Umbilical cord (tissue), 2 donors: ENCODE results near the gene NPDC1. TPM values are rescaled to one million over a fixed set of nuclear protein-coding genes. Genes with fewer than 3 reads are reported as not detected.

Source experiments
- DNase-seq: peaks from one replicate; pipeline ENCODE4 v3.0.0-alpha.2; 2015; ENCODE audit warnings: low spot score
- total RNA-seq: library from RNA; depleted of rRNA; stranded (reverse); fragments of >200 nt; gene quantifications from one replicate; pipeline ENCODE4 v1.2.3, GENCODE V29; 2014; ENCODE audit warnings: low replicate concordance; ENCODE audit not compliant: insufficient read depth

NPDC1 gene
- total RNA-seq, result 6.5 TPM

GRCh38 chr9:137046088-137046787 lies at the start of gene NPDC1:
Gene NPDC1 (minus strand): TSS chr9:137046177. CDS start chr9:137045989, 188 bp downstream.
- peak; percentile 76 for DNase-seq

GRCh38 chr9:137089232-137089947 lies 43.4 kb upstream of the NPDC1 start:
- no peak for DNase-seq

- no peak for DNase-seq
Observed at GRCh38 chr9:137088121-137088520, 42.1 kb upstream of the NPDC1 start.

GRCh38 chr9:137087409-137087925 lies 41.5 kb upstream of the NPDC1 start:
- DNase-seq, result no peak

- peak; percentile 99 for DNase-seq
Observed at GRCh38 chr9:137086531-137087408, 40.8 kb upstream of the NPDC1 start, which contains the start of gene MAN1B1. Gene MAN1B1 (plus strand): TSS chr9:137086985. CDS start chr9:137087000, 15 bp downstream.

- peak; percentile 61 for DNase-seq
Observed at GRCh38 chr9:137085920-137086530, 40.0 kb upstream of the NPDC1 start.

- no peak for DNase-seq
Observed at GRCh38 chr9:137084526-137084925, 38.5 kb upstream of the NPDC1 start.

GRCh38 chr9:137083394-137084004 lies 37.5 kb upstream of the NPDC1 start:
- DNase-seq, result peak; percentile 96

GRCh38 chr9:137082925-137083290 lies 36.9 kb upstream of the NPDC1 start:
- DNase-seq, result no peak

- DNase-seq, result no peak
Observed at GRCh38 chr9:137082222-137082924, 36.4 kb upstream of the NPDC1 start.

- no peak for DNase-seq
Observed at GRCh38 chr9:137080260-137081122, 34.5 kb upstream of the NPDC1 start.

- no peak for DNase-seq
Observed at GRCh38 chr9:137079401-137079787, 33.4 kb upstream of the NPDC1 start.

GRCh38 chr9:137078701-137079400 lies 32.9 kb upstream of the NPDC1 start:
- no peak for DNase-seq

GRCh38 chr9:137077758-137078693 lies 32.0 kb upstream of the NPDC1 start:
- DNase-seq, result no peak

GRCh38 chr9:137077010-137077747 lies 31.2 kb upstream of the NPDC1 start, which contains the start of gene UAP1L1:
Gene UAP1L1 (plus strand): TSS chr9:137077517. CDS start chr9:137077533, 16 bp downstream.
- peak; percentile 72 for DNase-seq

GRCh38 chr9:137076636-137077009 lies 30.6 kb upstream of the NPDC1 start:
- DNase-seq, result no peak
